A673 (cell line): Measurements from ENCODE around the gene ATP6V1C2.

Source experiments
- CTCF ChIP-seq: fragments of 300-800, 200-600 bp; sonication (generic); conservative IDR thresholded peaks from 2 replicates; pipeline ENCODE4 v1.5.1; 2017; ENCODE audit warnings: low read depth, mild to moderate bottlenecking, antibody characterized with exemption, low read length, moderate library complexity, mixed read lengths
- EZH2 ChIP-seq: fragments of 200-600 bp; sonication (generic); IDR thresholded peaks from 2 replicates; pipeline ENCODE4 v1.6.1; 2017; ENCODE audit warnings: borderline replicate concordance, low read depth, mild to moderate bottlenecking, mixed read lengths, antibody characterized with exemption, low read length; ENCODE audit not compliant: poor library complexity, severe bottlenecking

- no peak for TF ChIP-seq CTCF
- no peak for TF ChIP-seq EZH2
Observed at GRCh38 chr2:10760794-10761504, 39.5 kb downstream of the ATP6V1C2 start.
